Mesothelial cell of epicardium (in vitro differentiated cells): Measurements from ENCODE around the gene NFKB1. TPM values are rescaled to one million over a fixed set of nuclear protein-coding genes. Genes with fewer than 3 reads are reported as not detected.

Experiments
- DNase-seq, 2 experiments: peaks; one replicate each; pipeline ENCODE4 v3.0.0; 2021; ENCODE audit warnings: low spot score in 2 of 2; ENCODE audit not compliant: unreplicated experiment in 2 of 2
- H3K27ac Mint-ChIP-seq: 2 replicates; pipeline ENCODE4 v1.8.0; 2021; ENCODE audit warnings: mixed read lengths
- H3K27me3 Mint-ChIP-seq: 2 replicates; pipeline ENCODE4 v1.8.0; 2021; ENCODE audit warnings: low read depth, mixed read lengths
- H3K36me3 Mint-ChIP-seq: 2 replicates; pipeline ENCODE4 v1.8.0; 2021; ENCODE audit warnings: mixed read lengths
- H3K4me1 Mint-ChIP-seq: 2 replicates; pipeline ENCODE4 v1.8.0; 2021; ENCODE audit warnings: mixed read lengths
- H3K4me3 Mint-ChIP-seq: 2 replicates; pipeline ENCODE4 v1.8.0; 2021; ENCODE audit warnings: mild to moderate bottlenecking, moderate library complexity, mixed read lengths
- H3K9me3 Mint-ChIP-seq: 2 replicates; pipeline ENCODE4 v1.8.0; 2021; ENCODE audit warnings: mixed read lengths
- CTCF ChIP-seq: fragments of 200-600 bp; sonication (generic); IDR thresholded peaks from one replicate; pipeline ENCODE4 v1.5.0; 2021; ENCODE audit warnings: antibody characterized with exemption; ENCODE audit not compliant: unreplicated experiment
- total RNA-seq: library from RNA; stranded (reverse); gene quantifications from 3 replicates; pipeline ENCODE4 v1.2.1, GENCODE V29; 2021

NFKB1 gene
- total RNA-seq, 1 donor from 2014 or later, result 30.9 TPM

GRCh38 chr4:102579794-102580462 lies 78.8 kb downstream of the NFKB1 start:
- Mint-ChIP-seq H3K4me1 (peaks cover 8% of the 10 kb centered on the region), H3K27me3 (no peaks in the 10 kb centered on the region), H3K4me3 (no peak overlapping the region), H3K27ac (no peak overlapping the region), H3K9me3 (no peaks in the 10 kb centered on the region), H3K36me3 (peaks cover 32% of the 10 kb centered on the region)
- no peak for DNase-seq
- no peak for TF ChIP-seq CTCF

- Mint-ChIP-seq H3K4me3 (no peak overlapping the region), H3K4me1 (peaks cover 4% of the 10 kb centered on the region), H3K36me3 (peaks cover 32% of the 10 kb centered on the region), H3K27ac (no peak overlapping the region), H3K9me3 (no peaks in the 10 kb centered on the region), H3K27me3 (no peaks in the 10 kb centered on the region)
- TF ChIP-seq CTCF, result no peak
- DNase-seq, result no peak
These were observed 79.3 kb downstream of the NFKB1 start for GRCh38 chr4:102580463-102580842.

GRCh38 chr4:102584091-102584490 lies 82.9 kb downstream of the NFKB1 start:
- no peaks in the 10 kb centered on the region for H3K9me3 Mint-ChIP-seq
- no peak for TF ChIP-seq CTCF
- peaks cover 36% of the 10 kb centered on the region for H3K36me3 Mint-ChIP-seq
- H3K4me3 Mint-ChIP-seq, result no peak overlapping the region
- no peaks in the 10 kb centered on the region for H3K4me1 Mint-ChIP-seq
- H3K27ac Mint-ChIP-seq, result no peak overlapping the region
- H3K27me3 Mint-ChIP-seq, result no peaks in the 10 kb centered on the region
- no peak for DNase-seq

GRCh38 chr4:102585329-102585728 lies 84.2 kb downstream of the NFKB1 start:
- Mint-ChIP-seq H3K9me3 (peaks cover 9% of the 10 kb centered on the region), H3K4me3 (no peak overlapping the region)

GRCh38 chr4:102586002-102586643 lies 85.0 kb downstream of the NFKB1 start:
- Mint-ChIP-seq H3K27ac (no peak overlapping the region), H3K4me3 (no peak overlapping the region), H3K27me3 (no peaks in the 10 kb centered on the region), H3K4me1 (no peaks in the 10 kb centered on the region), H3K36me3 (peaks cover 53% of the 10 kb centered on the region), H3K9me3 (peaks cover 17% of the 10 kb centered on the region)
- DNase-seq, result no peak
- no peak for TF ChIP-seq CTCF

More at GRCh38 chr4:102585329-102585728, 84.2 kb downstream of the NFKB1 start:
- no peak for DNase-seq
- Mint-ChIP-seq H3K27me3 (no peaks in the 10 kb centered on the region), H3K36me3 (peaks cover 45% of the 10 kb centered on the region), H3K27ac (no peak overlapping the region), H3K4me1 (no peaks in the 10 kb centered on the region)
- no peak for TF ChIP-seq CTCF
